GM12891 (cell line): ENCODE measurements around the gene SYT5.

ENCODE experiments used
- POLR2A ChIP-seq: IDR thresholded peaks from 2 replicates; pipeline ENCODE4 v1.6.1; 2011; ENCODE audit warnings: low read depth, low read length, control low read depth
- POLR2AphosphoS5 ChIP-seq: IDR thresholded peaks from 2 replicates; pipeline ENCODE4 v1.6.1; 2011; ENCODE audit warnings: low read depth, low read length, control low read depth

DNA sequence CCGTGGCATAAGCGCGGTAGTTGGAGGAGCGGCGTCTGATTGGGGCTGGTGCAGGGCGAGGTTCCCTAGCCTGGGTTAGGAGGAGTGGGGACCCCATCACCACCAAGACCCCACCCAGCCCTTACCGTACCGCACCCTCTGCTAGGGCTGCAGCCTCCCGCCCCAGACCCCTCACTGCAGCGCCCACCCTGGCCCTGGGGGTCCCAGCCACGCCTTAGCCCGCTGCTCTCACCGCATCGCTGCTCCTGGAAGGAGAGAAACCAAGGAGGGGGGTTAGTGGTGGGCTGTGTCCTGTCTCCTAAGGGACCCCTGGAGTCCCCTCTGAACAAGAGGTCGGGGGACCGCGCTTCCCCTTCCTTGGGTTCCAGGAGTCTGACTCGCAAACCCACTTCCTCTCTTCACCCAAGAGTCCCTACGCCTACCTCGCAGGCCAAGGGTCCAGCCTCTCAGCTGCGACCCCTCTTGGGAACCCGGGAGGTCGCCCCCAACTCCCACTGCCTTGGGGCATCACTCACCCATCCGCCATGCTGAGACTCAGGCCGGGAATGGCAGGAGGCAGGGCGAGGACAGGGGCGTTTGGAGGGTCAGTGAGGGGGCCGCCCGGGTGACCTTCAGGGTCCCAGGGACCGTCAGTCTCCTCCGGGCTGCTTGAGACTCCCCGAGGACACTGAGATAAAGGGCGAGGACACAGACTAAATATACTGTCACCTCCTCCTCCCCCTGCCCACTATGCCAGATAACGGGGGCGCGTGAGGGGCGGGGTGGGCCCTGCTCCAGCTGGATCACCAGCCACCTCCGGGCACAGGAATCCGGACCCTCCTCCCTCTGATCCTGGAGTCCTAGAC lies 22.8 kb downstream of the SYT5 start, which contains the start of gene TNNI3:
- no peak for TF ChIP-seq POLR2A
- TF ChIP-seq POLR2AphosphoS5 = no peak
